Spleen (tissue), 11 donors: ENCODE results near the gene NBDY. TPM values are rescaled to one million over a fixed set of nuclear protein-coding genes. Genes with fewer than 3 reads are reported as not detected.

ENCODE experiments used
- DNase-seq: peaks from one replicate; pipeline ENCODE4 v3.0.0-alpha.2; 2020
- H3K27ac ChIP-seq, 8 donors: fragments of 200-600 bp; sonication (generic) in 7 of 8; 1 replicate in 4 of 8; 2 replicates in 4 of 8; pipeline versions ENCODE4 v1.5.0 to v1.8.0; 2016 to 2021; ENCODE audit warnings: inconsistent platforms in 4 of 8, mild to moderate bottlenecking in 4 of 8, moderate library complexity in 1 of 8
- H3K27me3 ChIP-seq, 7 donors: fragments of 200-600 bp; sonication (generic) in 6 of 7; replicated peaks in 1 of 7; 1 replicate in 4 of 7; 2 replicates in 3 of 7; pipeline versions ENCODE4 v1.5.0 to v1.8.0; 2016 to 2021; ENCODE audit warnings: inconsistent platforms in 3 of 7, mild to moderate bottlenecking in 1 of 7
- H3K36me3 ChIP-seq, 6 donors: fragments of 200-600 bp; sonication (generic) in 5 of 6; 1 replicate in 4 of 6; 2 replicates in 2 of 6; pipeline versions ENCODE4 v1.5.0 to v1.8.0; 2016 to 2021; ENCODE audit warnings: inconsistent platforms in 2 of 6
- H3K4me1 ChIP-seq, 6 donors: fragments of 200-600 bp; sonication (generic) in 5 of 6; 1 replicate in 3 of 6; 2 replicates in 3 of 6; pipeline versions ENCODE4 v1.5.0 to v1.8.0; 2016 to 2021; ENCODE audit warnings: inconsistent platforms in 3 of 6
- H3K4me3 ChIP-seq, 8 donors: fragments of 200-600 bp; sonication (generic) in 7 of 8; 1 replicate in 4 of 8; 2 replicates in 4 of 8; pipeline versions ENCODE4 v1.5.0 to v1.8.0; 2016 to 2021; ENCODE audit warnings: inconsistent platforms in 4 of 8, mild to moderate bottlenecking in 4 of 8, moderate library complexity in 2 of 8
- H3K9me3 ChIP-seq, 8 donors: fragments of 200-600 bp; sonication (generic) in 7 of 8; 1 replicate in 4 of 8; 2 replicates in 4 of 8; pipeline versions ENCODE4 v1.5.0 to v1.8.0; 2016 to 2021; ENCODE audit warnings: inconsistent platforms in 4 of 8
- POLR2A ChIP-seq, 3 donors: fragments of 450-650 bp; IDR thresholded peaks; one replicate each; pipeline ENCODE4 v1.5.1; 2017; ENCODE audit warnings: antibody characterized with exemption in 3 of 3, mild to moderate bottlenecking in 1 of 3
- POLR2AphosphoS5 ChIP-seq, 3 donors: sonication (generic); formaldehyde crosslinking; IDR thresholded peaks; one replicate each; pipeline ENCODE4 v1.5.1; 2017; ENCODE audit warnings: antibody characterized with exemption in 3 of 3
- WGBS, 5 donors: extraction: QIAGEN DNeasy Blood & Tissue Kit in 3 of 5; methylation state at CpG; one replicate each; pipeline versions ENCODE4 v1.1.5 to v1.1.7; 2013 to 2018; 5-methylcytosine and 5-hydroxymethylcytosine counted together
- intact Hi-C: fragments of 100-400 bp; cut with DNase I; formaldehyde crosslinking; loops from one replicate; pipeline ENCODE4 v1.15.0; 2023; ENCODE audit warnings: low total_unique reads
- polyA plus RNA-seq, 3 donors: library from polyadenylated mRNA; stranded (reverse); fragments of 200-250 nt; gene quantifications; one replicate each; pipeline ENCODE4 v1.2.1, GENCODE V29; 2013
- total RNA-seq, 7 donors: library from RNA; depleted of rRNA in 3 of 7; stranded (reverse); fragments of >200 nt in 3 of 7; fragmentation: NEBNext Ultra II Directional in 4 of 7; extraction: Animal tissue kit (Norgen Biotek cat#: 25700) in 4 of 7; gene quantifications; one replicate each; pipeline versions ENCODE4 v1.1.0 to v1.2.1, GENCODE V29; 2016 to 2021
- TF ChIP-seq, protein P1 (sequence below), 11 experiments: fragments of 200-600 bp in 7 of 11; fragments of 450-650 bp in 4 of 11; sonication (generic) in 4 of 11; IDR thresholded peaks in 8 of 11; conservative IDR thresholded peaks in 3 of 11; 1 replicate in 7 of 11; 2 replicates in 4 of 11; pipeline versions ENCODE4 v1.4.0 to v1.8.0; 2016 to 2021; ENCODE audit warnings: antibody characterized with exemption in 11 of 11, inconsistent platforms in 4 of 11, mild to moderate bottlenecking in 1 of 11
- donor health status: healthy with polysubstance abuse.
- donor health status: DM: no; HTN: no; CAD: no; lungs with moderate emphysema.
- donor health status: DM: no; HTN: no; CAD: no.
- donor health status: Bipolar disorder and iron deficiency.
- donor health status: healthy.
- donor health status: DM: no; HTN: no; CAD: no.
- donor health status: DM: yes; HTN: yes; CAD: no.

The NBDY gene
- total and polyA plus RNA-seq, 10 donors = 15.7 to 46.7 (median 29.4) TPM

DNA sequence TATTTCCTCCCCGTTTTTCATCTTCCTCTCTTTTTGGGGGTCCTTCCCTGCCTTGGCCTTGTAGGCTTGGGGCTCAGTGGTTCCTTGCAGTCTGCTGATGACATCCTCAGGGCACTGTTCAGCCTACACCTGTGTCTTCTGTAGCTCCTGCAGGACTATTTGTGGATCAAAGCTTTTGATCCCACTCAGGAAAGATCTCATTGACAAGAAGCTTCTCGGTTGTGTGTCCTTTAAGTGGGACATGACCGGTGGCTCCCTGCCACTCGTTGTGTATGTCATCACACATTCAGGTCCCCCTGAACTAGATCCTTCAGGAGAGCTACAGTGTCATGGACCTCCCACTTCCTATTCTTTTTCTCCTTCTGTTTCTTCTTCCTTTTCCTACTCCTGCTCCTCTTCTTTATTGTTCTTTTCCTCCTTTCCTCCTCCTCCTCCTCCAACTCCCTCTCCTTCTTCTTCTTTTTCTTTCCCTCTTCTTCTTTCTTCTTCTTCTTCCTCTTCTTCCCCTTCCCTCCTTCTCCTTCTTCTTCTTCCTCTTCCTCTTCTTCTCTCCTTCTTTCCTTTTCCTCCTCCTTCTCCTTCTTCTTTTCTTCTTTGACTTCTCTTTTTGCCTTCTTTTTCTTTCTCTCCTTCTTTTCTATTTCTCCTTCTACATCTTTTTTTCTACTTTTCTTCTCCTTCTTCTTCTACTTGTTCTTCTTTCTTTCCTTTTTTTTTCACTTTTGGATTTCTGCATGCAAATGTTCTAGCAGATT lies 67.8 kb downstream of the NBDY start:
- 53 to 81% (median 69%) methylated on average over 4 of the region's 4 CpGs for WGBS, 5 donors
- no peak for DNase-seq
- peaks cover 0 to 8% (median 0%) of the 10 kb centered on the region in 6 donors for H3K36me3 ChIP-seq
- intact Hi-C loops = no loop called here
- H3K27me3 ChIP-seq = no peaks in the 10 kb centered on the region
- H3K4me3 ChIP-seq = no peak overlapping the region
- peaks cover 6 to 27% (median 17%) of the 10 kb centered on the region in 6 donors for H3K4me1 ChIP-seq
- TF ChIP-seq POLR2A (IDR thresholded peaks at IDR 0.05) = no peak
- TF ChIP-seq POLR2AphosphoS5 (IDR thresholded peaks at IDR 0.05) = no peak
- TF ChIP-seq, protein P1, sequence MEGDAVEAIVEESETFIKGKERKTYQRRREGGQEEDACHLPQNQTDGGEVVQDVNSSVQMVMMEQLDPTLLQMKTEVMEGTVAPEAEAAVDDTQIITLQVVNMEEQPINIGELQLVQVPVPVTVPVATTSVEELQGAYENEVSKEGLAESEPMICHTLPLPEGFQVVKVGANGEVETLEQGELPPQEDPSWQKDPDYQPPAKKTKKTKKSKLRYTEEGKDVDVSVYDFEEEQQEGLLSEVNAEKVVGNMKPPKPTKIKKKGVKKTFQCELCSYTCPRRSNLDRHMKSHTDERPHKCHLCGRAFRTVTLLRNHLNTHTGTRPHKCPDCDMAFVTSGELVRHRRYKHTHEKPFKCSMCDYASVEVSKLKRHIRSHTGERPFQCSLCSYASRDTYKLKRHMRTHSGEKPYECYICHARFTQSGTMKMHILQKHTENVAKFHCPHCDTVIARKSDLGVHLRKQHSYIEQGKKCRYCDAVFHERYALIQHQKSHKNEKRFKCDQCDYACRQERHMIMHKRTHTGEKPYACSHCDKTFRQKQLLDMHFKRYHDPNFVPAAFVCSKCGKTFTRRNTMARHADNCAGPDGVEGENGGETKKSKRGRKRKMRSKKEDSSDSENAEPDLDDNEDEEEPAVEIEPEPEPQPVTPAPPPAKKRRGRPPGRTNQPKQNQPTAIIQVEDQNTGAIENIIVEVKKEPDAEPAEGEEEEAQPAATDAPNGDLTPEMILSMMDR (IDR thresholded peaks at IDR 0.05 in 8 of 11, conservative IDR thresholded peaks at IDR 0.05 in 3 of 11) = no peak
- no peak overlapping the region for H3K27ac ChIP-seq
- H3K9me3 ChIP-seq = no peaks in the 10 kb centered on the region

DNA sequence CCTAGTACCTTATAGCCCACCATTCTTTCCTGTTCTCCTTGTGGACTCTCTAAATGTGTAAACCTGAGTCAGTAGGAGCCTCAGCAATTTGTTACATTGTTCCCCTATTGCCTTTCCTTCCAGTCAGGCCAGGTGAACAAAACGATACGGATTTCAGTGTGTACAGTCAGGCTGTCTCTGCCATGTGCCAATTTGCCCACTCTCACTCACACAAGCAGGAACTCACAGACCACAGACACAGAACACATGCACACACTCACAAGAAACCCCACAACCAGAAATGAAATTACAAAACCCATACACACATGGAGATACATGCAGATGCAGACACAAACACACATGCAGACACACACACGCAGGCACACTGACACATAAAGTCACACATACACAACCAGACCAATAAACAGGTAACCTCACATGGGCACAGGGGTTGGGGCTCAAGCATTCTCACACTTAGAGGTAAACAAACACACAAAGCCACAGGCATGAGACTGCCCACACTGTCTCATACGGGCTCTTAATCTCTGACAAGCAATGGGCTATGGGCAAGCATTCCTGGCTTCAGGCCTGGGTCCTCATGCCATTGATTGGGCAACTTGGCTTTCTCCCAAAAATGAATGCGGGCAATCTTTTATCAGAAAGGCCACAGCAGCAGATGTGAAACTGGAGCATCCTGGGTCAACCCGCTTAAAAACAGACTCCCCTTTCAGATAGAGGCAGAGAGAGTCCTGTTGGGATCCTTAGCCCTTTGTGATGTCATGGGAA lies 68.7 kb downstream of the NBDY start:
- no peaks in the 10 kb centered on the region for H3K9me3 ChIP-seq
- 32 to 46% (median 45%) methylated on average over 3 to 6 of the region's 6 CpGs for WGBS, 5 donors
- DNase-seq = no peak
- TF ChIP-seq, protein P1 (IDR thresholded peaks at IDR 0.05 in 8 of 11, conservative IDR thresholded peaks at IDR 0.05 in 3 of 11) = no peak
- no peak for TF ChIP-seq POLR2A (IDR thresholded peaks at IDR 0.05)
- TF ChIP-seq POLR2AphosphoS5 (IDR thresholded peaks at IDR 0.05) = no peak
- H3K4me1 ChIP-seq = peaks cover 6 to 25% (median 14%) of the 10 kb centered on the region in 6 donors
- peaks cover 0 to 8% (median 0%) of the 10 kb centered on the region in 6 donors for H3K36me3 ChIP-seq
- intact Hi-C loops = no loop called here
- no peak overlapping the region for H3K4me3 ChIP-seq
- H3K27ac ChIP-seq = no peak overlapping the region
- H3K27me3 ChIP-seq = no peaks in the 10 kb centered on the region

DNA sequence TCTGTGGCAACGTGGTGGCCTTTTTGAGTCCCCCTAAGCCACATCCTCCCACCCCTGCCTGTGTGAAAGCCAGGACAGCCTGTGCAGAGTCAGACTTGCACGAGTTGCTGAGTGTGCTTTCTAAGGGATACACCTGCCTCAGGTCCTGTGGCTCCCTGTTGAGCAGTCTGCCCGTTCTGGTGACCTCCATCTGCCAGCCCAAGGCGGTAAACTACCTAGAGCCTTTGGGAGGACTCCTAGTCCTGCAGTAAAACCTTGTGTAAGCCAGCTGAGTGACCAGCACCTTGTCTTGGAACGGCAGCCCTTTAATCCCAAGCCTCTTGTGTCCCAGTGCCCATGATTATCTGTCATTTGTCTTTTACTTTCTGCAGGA lies 69.3 kb downstream of the NBDY start:
- DNase-seq = peak; percentile 69
- H3K4me3 ChIP-seq = no peak overlapping the region
- WGBS, 5 donors = 46 to 84% (median 79%) methylated on average over 1 to 5 of the region's 5 CpGs
- H3K36me3 ChIP-seq = peaks cover 0 to 8% (median 0%) of the 10 kb centered on the region in 6 donors
- TF ChIP-seq, protein P1 (IDR thresholded peaks at IDR 0.05 in 8 of 11, conservative IDR thresholded peaks at IDR 0.05 in 3 of 11) = no peak
- TF ChIP-seq POLR2A (IDR thresholded peaks at IDR 0.05) = no peak
- no peak for TF ChIP-seq POLR2AphosphoS5 (IDR thresholded peaks at IDR 0.05)
- H3K27me3 ChIP-seq = no peaks in the 10 kb centered on the region
- peaks cover 6 to 28% (median 15%) of the 10 kb centered on the region in 6 donors for H3K4me1 ChIP-seq
- H3K27ac ChIP-seq = no peak overlapping the region
- intact Hi-C loops = no loop called here
- no peaks in the 10 kb centered on the region for H3K9me3 ChIP-seq
